Suprapubic skin (tissue), 4 donors: Measurements from ENCODE around the gene SYPL2. TPM values are rescaled to one million over a fixed set of nuclear protein-coding genes. Genes with fewer than 3 reads are reported as not detected.

Experiments
- DNase-seq, 2 donors: peaks; one replicate each; pipeline ENCODE4 v3.0.0-alpha.2; 2019; ENCODE audit warnings: low spot score in 2 of 2
- H3K27ac ChIP-seq: fragments of 200-600 bp; sonication (generic); one replicate; pipeline ENCODE4 v1.5.1; 2019
- H3K27me3 ChIP-seq: fragments of 200-600 bp; sonication (generic); one replicate; pipeline ENCODE4 v1.5.1; 2019
- H3K36me3 ChIP-seq: fragments of 200-600 bp; sonication (generic); one replicate; pipeline ENCODE4 v1.5.1; 2019
- H3K4me1 ChIP-seq: fragments of 200-600 bp; sonication (generic); one replicate; pipeline ENCODE4 v1.5.1; 2019
- H3K4me3 ChIP-seq: fragments of 200-600 bp; sonication (generic); one replicate; pipeline ENCODE4 v1.5.1; 2019; ENCODE audit warnings: mild to moderate bottlenecking
- H3K9me3 ChIP-seq: fragments of 200-600 bp; sonication (generic); one replicate; pipeline ENCODE4 v1.5.1; 2019
- CTCF ChIP-seq, 2 donors: fragments of 200-600 bp in 1 of 2; fragments of 450-650 bp in 1 of 2; sonication (generic) in 1 of 2; IDR thresholded peaks; one replicate each; pipeline ENCODE4 v1.5.1; 2016 to 2019; ENCODE audit warnings: antibody characterized with exemption in 2 of 2, mild to moderate bottlenecking in 1 of 2, moderate library complexity in 1 of 2
- EP300 ChIP-seq: sonication (generic); formaldehyde crosslinking; IDR thresholded peaks from one replicate; pipeline ENCODE4 v1.6.1; 2017; ENCODE audit warnings: antibody characterized with exemption
- POLR2A ChIP-seq, 2 donors: fragments of 450-650 bp; IDR thresholded peaks; one replicate each; pipeline ENCODE4 v1.6.1; 2017; ENCODE audit warnings: antibody characterized with exemption in 2 of 2, mild to moderate bottlenecking in 2 of 2, moderate library complexity in 2 of 2
- POLR2AphosphoS5 ChIP-seq, 3 donors: sonication (generic); formaldehyde crosslinking; IDR thresholded peaks; one replicate each; pipeline ENCODE4 v1.6.1; 2017; ENCODE audit warnings: antibody characterized with exemption in 3 of 3
- WGBS: methylation state at CpG from one replicate; pipeline ENCODE4 v1.1.5; 2018; 5-methylcytosine and 5-hydroxymethylcytosine counted together
- total RNA-seq, 4 donors: library from RNA; depleted of rRNA; stranded (reverse); fragments of >200 nt; gene quantifications; one replicate each; pipeline ENCODE4 v1.1.0, GENCODE V29; 2016

The SYPL2 gene
- total RNA-seq, 4 donors from 2014 or later = 0.23 to 2.1 (median 0.34) TPM; not detected in 1

DNA sequence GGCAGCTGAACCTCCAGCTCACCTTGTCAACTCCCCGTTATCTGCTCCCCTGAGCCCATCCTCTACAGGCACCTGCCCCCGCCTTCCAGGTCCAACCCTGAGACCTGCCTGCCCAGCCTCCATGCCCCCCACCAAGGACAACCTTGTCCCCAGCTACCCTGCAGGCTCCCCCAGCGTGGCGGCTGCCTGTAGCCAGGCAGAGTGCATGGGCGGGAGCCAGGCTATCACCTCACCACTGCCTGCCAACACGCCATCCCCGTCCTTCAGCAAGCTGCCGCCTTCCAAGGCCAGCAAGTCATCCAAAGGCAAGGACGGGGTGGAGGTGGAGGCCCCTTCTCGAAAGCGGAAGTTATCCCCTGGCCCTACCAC, 24.6 kb downstream of the SYPL2 start:
- no peak for DNase-seq
- Histone ChIP-seq H3K9me3 (no peaks in the 10 kb centered on the region), H3K27ac (no peak overlapping the region), H3K27me3 (no peaks in the 10 kb centered on the region), H3K4me3 (no peak overlapping the region), H3K36me3 (peaks cover 30% of the 10 kb centered on the region), H3K4me1 (peaks cover 27% of the 10 kb centered on the region)
- TF ChIP-seq CTCF (IDR thresholded peaks at IDR 0.05) (no peak), POLR2A (IDR thresholded peaks at IDR 0.05) (no peak), EP300 (no peak), POLR2AphosphoS5 (IDR thresholded peaks at IDR 0.05) (no peak)
- 97% methylated on average over 6 of the region's 11 CpGs for WGBS

DNA sequence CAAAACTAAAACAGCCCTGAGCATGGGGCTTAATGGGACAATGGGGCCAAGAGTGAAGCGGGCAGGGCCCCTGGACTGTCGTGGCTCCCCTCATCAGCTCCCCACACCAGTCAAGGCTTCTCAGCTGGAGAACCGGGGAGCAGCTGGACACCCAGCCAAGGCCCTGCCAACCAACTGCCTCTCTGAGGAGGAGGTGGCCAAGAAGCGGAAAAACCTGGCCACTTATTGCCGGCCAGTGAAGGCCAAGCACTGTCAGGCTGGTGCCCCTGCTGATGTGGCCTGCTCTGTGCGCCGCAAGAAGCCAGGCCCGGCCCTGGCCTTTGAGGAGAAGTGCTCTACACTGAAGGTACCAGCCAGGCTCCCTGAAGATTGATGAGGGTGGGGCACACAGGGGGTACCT, 25.0 kb downstream of the SYPL2 start:
- H3K27me3 ChIP-seq = no peaks in the 10 kb centered on the region
- no peaks in the 10 kb centered on the region for H3K9me3 ChIP-seq
- H3K4me1 ChIP-seq = peaks cover 31% of the 10 kb centered on the region
- TF ChIP-seq POLR2A (IDR thresholded peaks at IDR 0.05) = no peak
- TF ChIP-seq POLR2AphosphoS5 (IDR thresholded peaks at IDR 0.05) = no peak
- TF ChIP-seq EP300 = no peak
- no peak for TF ChIP-seq CTCF (IDR thresholded peaks at IDR 0.05)
- peaks cover 34% of the 10 kb centered on the region for H3K36me3 ChIP-seq
- 88% methylated on average over 6 of the region's 8 CpGs for WGBS
- no peak overlapping the region for H3K4me3 ChIP-seq
- no peak for DNase-seq
- H3K27ac ChIP-seq = no peak overlapping the region

DNA sequence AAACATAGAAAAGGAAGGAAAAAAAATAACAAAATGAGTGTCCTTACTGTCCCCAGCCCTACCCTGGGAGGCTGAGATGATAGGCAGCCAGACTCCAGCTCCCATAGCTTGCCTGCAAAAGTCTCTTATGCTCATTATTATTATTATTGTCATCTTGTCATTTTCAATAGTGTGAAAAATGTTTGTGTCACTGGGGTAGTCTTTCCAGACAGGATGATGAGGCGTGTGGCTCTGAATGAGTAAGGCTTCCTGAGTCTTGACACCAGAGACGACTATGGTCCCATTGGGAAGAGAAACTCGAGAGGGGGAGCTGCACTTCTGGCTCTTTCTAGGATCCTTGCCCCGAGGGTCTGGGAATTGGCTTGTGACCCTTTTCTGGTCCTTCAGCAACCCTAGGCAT, 26.4 kb downstream of the SYPL2 start:
- 76% methylated on average over 4 of the region's 4 CpGs for WGBS
- no peaks in the 10 kb centered on the region for H3K27me3 ChIP-seq
- H3K36me3 ChIP-seq = peaks cover 43% of the 10 kb centered on the region
- no peak for DNase-seq
- peaks cover 43% of the 10 kb centered on the region for H3K4me1 ChIP-seq
- no peaks in the 10 kb centered on the region for H3K9me3 ChIP-seq
- H3K27ac ChIP-seq = no peak overlapping the region
- no peak overlapping the region for H3K4me3 ChIP-seq
- no peak for TF ChIP-seq POLR2A (IDR thresholded peaks at IDR 0.05)
- no peak for TF ChIP-seq POLR2AphosphoS5 (IDR thresholded peaks at IDR 0.05)
- no peak for TF ChIP-seq EP300
- TF ChIP-seq CTCF (IDR thresholded peaks at IDR 0.05) = no peak

DNA sequence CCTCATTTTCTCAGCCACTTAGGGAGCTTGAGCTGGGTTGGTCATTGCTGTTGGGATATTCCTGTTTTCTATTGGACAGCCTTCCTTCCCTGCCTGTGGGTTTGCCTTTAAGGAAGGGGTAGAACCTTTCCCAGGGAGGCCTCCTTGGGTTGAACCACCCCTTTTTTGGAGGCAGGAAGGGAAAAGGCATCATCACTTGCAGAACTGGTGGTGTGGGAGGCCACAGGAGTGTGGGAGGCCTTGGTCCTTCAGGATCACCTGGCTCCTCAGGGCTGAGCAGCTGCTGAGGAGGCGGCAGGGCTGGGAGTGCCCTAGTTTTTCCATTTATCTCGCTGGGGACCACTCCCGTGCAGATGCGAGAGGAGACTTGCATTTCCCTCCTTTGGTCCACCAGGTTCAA, 26.9 kb downstream of the SYPL2 start:
- peaks cover 43% of the 10 kb centered on the region for H3K36me3 ChIP-seq

More for the DNA sequence above, 26.9 kb downstream of the SYPL2 start:
- no peak for TF ChIP-seq POLR2A (IDR thresholded peaks at IDR 0.05)
- TF ChIP-seq EP300 = no peak
- no peak for TF ChIP-seq CTCF (IDR thresholded peaks at IDR 0.05)
- TF ChIP-seq POLR2AphosphoS5 (IDR thresholded peaks at IDR 0.05) = no peak
- Histone ChIP-seq H3K9me3 (no peaks in the 10 kb centered on the region), H3K27me3 (no peaks in the 10 kb centered on the region), H3K27ac (peak overlapping the region; percentile 81), H3K4me3 (peak overlapping the region; percentile 93), H3K4me1 (peaks cover 48% of the 10 kb centered on the region)
- WGBS = 43% methylated on average over 4 of the region's 4 CpGs
- DNase-seq = no peak
